GM10266 (cell line): ENCODE data around the gene TRPV6.

ENCODE experiments used
- DNase-seq: peaks from one replicate; pipeline ENCODE4 v3.0.0; 2012; ENCODE audit errors: extremely low spot score
- CTCF ChIP-seq: IDR thresholded peaks from 2 replicates; pipeline ENCODE4 v1.5.1; 2012; ENCODE audit warnings: mild to moderate bottlenecking, low read depth; ENCODE audit not compliant: control insufficient read depth, insufficient read depth; ENCODE audit errors: missing control alignments

TRPV6 gene

GRCh38 chr7:142859411-142859810 lies 26.1 kb downstream of the TRPV6 start:
- no peak for DNase-seq

GRCh38 chr7:142857625-142858024 lies 27.9 kb downstream of the TRPV6 start:
- no peak for TF ChIP-seq CTCF
- no peak for DNase-seq

More at GRCh38 chr7:142859411-142859810, 26.1 kb downstream of the TRPV6 start:
- TF ChIP-seq CTCF = no peak

GRCh38 chr7:142856565-142857245 lies 28.8 kb downstream of the TRPV6 start:
- no peak for TF ChIP-seq CTCF
- no peak for DNase-seq

- TF ChIP-seq CTCF = no peak
- no peak for DNase-seq
Measured at GRCh38 chr7:142855756-142856564, 29.6 kb downstream of the TRPV6 start.

GRCh38 chr7:142855114-142855743 lies 30.3 kb downstream of the TRPV6 start:
- no peak for DNase-seq

GRCh38 chr7:142854372-142855113 lies 31.0 kb downstream of the TRPV6 start, which contains the start of gene EPHB6:
Gene EPHB6 (plus strand): TSS chr7:142855076. CDS start chr7:142863228, 8,152 bp downstream.
- peak; percentile 85 for DNase-seq
- TF ChIP-seq CTCF = no peak

More at GRCh38 chr7:142855114-142855743, 30.3 kb downstream of the TRPV6 start:
- TF ChIP-seq CTCF = no peak
